Measurements from ENCODE around the gene EEF2K. TPM values are rescaled to one million over a fixed set of nuclear protein-coding genes. Genes with fewer than 3 reads are reported as not detected.

Gene EEF2K
- total RNA-seq, 1 experiment from 2014 or later = 31.0 TPM

GRCh38 chr16:22285080-22285479, 79.0 kb downstream of the EEF2K start (continued):
- no peak for TF ChIP-seq ATF3 (IDR thresholded peaks at IDR 0.05)
- TF ChIP-seq ZNF274 (IDR thresholded peaks at IDR 0.05; ENCODE audit: low read depth, low read length) = no peak
- no peak for TF ChIP-seq SIN3A (IDR thresholded peaks at IDR 0.05; ENCODE audit: low read depth)
- no peak for TF ChIP-seq SRF (IDR thresholded peaks at IDR 0.05; ENCODE audit: low read depth)

GRCh38 chr16:22291020-22291419, 84.9 kb downstream of the EEF2K start:
- no TSS peak for BruUV-seq (replicated peaks)

More at GRCh38 chr16:22291020-22291419, 84.9 kb downstream of the EEF2K start:
- DNase-seq (ENCODE audit: low read depth, low spot score) (no peak), ATAC-seq (no peak)
- no peak overlapping the region for H2AFZ ChIP-seq (ENCODE audit: low read depth, low read length, poor library complexity, severe bottlenecking)
- no peak for TF ChIP-seq MAX (IDR thresholded peaks at IDR 0.05)
- TF ChIP-seq EZH2 (IDR thresholded peaks at IDR 0.05) = no peak
- no peak for TF ChIP-seq ATF3 (IDR thresholded peaks at IDR 0.05)
- TF ChIP-seq POLR2AphosphoS5 (IDR thresholded peaks at IDR 0.05; ENCODE audit: low read depth, low read length) = no peak
- TF ChIP-seq FOSL1 (IDR thresholded peaks at IDR 0.05; ENCODE audit: low read depth) = no peak
- no peak for TF ChIP-seq EZH2phosphoT487 (IDR thresholded peaks at IDR 0.05; ENCODE audit: borderline replicate concordance)
- TF ChIP-seq ZFX (IDR thresholded peaks at IDR 0.05) = no peak
- no peak for TF ChIP-seq EGR1 (IDR thresholded peaks at IDR 0.05; ENCODE audit: low read depth)
- no peaks in the 10 kb centered on the region for H3K9me2 ChIP-seq (ENCODE audit: insufficient read depth)
- no peaks in the 10 kb centered on the region for H3K9me3 ChIP-seq (ENCODE audit: control insufficient read depth in 1 of 2, insufficient read depth in 1 of 2, low read depth in 1 of 2, low read length in 2 of 2)
- no peak overlapping the region for H3K4me3 ChIP-seq (replicated peaks in 1 of 2; ENCODE audit: low read depth in 1 of 2, low read length in 2 of 2)
- H3K36me3 ChIP-seq (ENCODE audit: control insufficient read depth in 1 of 2, insufficient read depth in 2 of 2, low read length in 2 of 2) = no peaks in the 10 kb centered on the region
- ChIA-PET POLR2A (no interaction called here), RAD21 (ENCODE audit: low non-redundant PET in 1 of 2, low total read pairs in 2 of 2, uncharacterized antibody in 2 of 2, unreplicated experiment in 2 of 2) (no interaction called here), CTCF (no interaction called here)
- peaks cover under 1 to 3% of the 10 kb centered on the region in 2 experiments; a peak in 2 of 4 replicates for H3K4me1 ChIP-seq (ENCODE audit: control insufficient read depth in 1 of 2, insufficient read depth in 2 of 2, low read length in 2 of 2)
- no peak overlapping the region for H3K4me2 ChIP-seq (ENCODE audit: low read length)
- no peaks in the 10 kb centered on the region for H3K79me2 ChIP-seq (ENCODE audit: insufficient read depth, low read length)
- no peak overlapping the region for H3K9ac ChIP-seq (ENCODE audit: low read length)
- no peaks in the 10 kb centered on the region for H4K20me1 ChIP-seq (ENCODE audit: insufficient read depth)
- intact Hi-C loops (cut with micrococcal nuclease) = loop anchor here (2.0 to 10.0 kb wide), 2 partner anchors 20 to 286 kb away; partner anchors contain the start of genes MOSMO and PDZD9
- H3K27ac ChIP-seq (ENCODE audit: low read depth, low read length) = no peak overlapping the region
- H3K27me3 ChIP-seq (ENCODE audit: insufficient read depth, low read length) = no peaks in the 10 kb centered on the region
